GM19395 (cell line): ENCODE data around the gene ZBTB8B.
"Not testable (repeated sequence)": the region's sequence is repeated elsewhere in the genome, so short reads cannot be mapped to it uniquely, and the experiment has no call there.

ENCODE experiments used
- ATAC-seq: cut with Tn5 transposase; IDR thresholded peaks from one replicate; pipeline ENCODE4 v1.9.1; 2021; ENCODE audit warnings: mild to moderate bottlenecking, moderate library complexity; ENCODE audit not compliant: unreplicated experiment

Gene ZBTB8B

DNA sequence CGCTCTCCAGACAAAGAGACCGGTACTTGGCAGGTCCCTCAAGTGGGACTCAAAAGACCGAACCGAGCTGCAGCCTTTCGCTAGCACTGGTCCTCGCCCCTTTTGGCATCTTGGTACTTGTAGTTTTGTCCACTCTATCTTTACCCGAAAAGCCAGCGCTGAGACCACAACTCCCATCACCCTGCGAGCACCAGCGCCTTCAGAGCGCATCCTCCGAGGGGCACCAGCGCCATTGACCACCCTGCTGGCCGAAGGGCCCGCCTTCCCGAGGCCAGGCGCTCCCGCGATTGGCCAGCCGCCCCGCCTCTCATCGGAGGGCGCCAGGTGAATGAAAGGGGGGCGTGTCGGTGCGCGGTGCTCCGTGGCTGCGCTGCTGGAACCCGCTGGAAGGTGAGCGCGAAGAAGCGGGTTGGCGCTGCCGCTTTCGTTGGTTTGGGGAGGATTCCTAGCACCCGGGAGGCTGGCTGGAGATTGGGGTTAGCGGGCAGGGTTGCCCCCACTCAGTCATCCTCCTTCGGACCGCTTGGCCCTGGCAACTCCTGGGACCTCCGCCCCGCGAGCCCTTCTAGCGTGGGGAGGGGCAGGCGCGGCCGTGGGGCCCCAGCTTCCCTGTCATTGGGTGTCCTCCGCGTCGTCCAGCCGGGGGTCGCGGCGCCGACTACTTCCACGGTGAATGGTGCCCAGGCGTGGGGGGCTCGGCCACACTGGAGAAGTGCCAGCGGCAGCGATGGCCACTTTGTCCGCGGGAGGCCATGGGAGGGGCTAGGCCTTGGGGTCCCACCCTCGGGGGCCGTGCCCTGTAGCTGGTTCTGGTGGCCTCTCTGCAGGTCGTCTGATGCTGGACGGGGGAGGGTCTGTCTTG, at the start of gene ZBTB8B:
ZBTB8B (plus strand) TSS at position 357 of the 862 bp plus-strand sequence. CDS start 5,553 bp downstream, outside the sequence.
- ATAC-seq, result no peak

DNA sequence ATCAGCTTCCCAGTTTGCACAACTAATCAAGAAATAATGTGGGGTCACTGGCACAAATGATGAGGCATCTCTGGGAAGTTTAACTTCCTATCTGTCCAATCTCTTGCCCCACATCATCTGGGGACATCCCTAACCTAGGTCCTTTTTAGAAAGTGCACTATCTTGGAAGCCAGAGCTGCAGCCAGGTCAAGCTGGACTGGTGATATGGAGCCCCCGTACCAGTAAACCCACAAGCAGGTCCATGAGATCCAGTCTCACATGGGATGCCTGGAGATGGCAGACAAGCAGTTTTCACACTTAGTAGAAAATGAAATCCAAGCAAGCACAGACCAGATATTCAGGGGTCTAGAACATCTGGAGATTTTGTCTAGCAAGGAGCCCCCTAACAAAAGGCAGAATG, 43.1 kb upstream of the ZBTB8B start:
- no peak for ATAC-seq

DNA sequence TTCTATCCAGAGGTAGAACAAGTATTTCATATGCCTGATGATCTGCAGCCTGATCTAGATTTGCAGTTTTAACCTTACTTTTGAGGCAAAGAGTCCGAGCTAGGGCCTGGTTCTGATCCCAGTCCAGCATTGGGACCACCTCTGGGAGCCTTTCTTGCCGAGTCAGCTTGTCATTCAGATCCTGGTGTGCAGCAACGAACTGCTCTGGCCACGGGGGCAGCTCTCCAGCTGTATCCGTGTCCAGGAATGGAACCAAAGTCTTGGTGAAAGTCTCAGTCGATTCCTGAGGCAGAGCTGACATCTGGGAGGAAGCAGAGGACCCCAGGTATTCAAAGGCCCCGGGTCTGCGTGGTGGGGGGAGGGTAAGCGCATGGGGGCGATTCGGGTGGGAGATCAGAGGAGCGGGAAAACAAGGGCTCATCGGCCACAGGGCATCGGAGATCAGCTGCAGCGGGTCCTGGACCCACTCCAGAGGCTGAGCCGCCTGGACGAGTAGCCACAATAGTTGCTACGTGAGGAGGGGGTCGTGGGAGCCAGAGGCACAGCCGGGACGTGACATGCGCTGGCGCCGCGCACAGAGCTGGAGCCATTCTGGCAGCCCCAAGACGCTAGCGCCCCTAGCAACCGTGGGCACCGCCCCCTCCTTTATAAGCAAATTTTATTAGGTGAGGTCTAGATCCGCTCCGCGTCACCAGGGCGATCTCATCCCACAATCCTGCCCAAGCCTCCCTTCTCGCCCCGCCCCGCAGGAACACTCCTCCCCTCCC, 38.2 kb upstream of the ZBTB8B start:
- ATAC-seq, result no peak

DNA sequence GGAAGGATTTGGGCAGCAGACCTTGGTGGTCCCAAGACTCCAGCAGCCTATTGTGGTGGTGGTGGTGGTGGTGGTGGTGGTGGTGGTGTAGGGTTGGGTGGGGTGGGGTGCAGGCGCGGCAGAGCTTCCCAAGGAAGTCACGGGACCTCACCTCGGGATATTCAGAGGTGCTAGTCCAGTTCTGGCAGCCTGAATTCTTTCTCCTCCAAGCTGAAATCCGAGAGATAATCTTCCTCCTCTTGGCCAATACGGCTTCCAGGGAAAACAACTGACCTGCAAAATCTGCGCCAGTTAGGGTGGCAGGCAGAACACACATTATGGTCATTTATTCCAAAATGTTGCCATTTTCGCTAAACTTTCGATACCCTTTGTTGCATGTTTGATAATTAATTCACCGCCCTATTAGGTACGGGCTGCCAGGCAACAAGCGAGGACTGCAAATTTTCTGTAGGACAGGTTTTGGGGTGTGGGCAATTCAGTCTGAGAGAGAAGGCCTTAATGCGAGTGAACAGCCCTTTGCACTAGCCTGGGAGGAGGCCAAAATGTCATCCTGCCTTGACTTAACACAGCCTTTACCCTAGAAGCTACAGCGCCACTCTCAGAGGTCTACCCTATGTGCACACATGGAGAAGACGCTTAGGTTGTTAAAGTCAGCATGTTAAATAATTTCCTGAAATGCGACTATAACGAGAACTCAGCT, 37.5 kb upstream of the ZBTB8B start:
- no peak for ATAC-seq

DNA sequence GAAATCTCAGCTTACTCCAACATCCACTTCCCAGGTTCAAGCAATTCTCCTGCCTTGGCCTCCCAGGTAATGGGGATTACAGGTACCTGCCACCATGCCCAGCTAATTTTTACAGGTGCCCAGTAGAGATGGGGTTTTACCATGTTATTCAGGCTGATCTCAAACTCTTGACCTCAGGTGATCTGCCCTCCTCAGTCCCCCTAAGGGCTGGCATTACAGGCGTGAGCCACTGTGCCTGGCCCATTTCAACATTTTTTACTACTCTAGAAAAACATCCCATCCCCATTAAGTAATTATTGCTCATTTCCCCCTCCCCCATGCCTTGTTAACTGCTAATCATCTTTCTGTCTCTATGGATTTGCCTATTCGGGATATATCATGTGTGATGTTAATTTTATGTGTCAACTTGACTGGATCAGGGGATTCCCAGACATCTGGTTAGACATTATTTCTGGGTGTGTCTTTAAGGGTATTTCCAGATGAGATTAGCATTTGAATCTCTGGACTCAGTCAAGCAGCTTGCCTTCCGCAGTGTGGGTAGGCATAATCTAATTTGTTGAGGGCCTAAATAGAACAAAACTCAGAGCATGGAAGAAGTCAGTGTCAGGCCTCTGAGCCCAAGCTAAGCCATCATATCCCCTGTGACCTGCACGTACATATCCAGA, 33.0 kb upstream of the ZBTB8B start:
- no peak for ATAC-seq

DNA sequence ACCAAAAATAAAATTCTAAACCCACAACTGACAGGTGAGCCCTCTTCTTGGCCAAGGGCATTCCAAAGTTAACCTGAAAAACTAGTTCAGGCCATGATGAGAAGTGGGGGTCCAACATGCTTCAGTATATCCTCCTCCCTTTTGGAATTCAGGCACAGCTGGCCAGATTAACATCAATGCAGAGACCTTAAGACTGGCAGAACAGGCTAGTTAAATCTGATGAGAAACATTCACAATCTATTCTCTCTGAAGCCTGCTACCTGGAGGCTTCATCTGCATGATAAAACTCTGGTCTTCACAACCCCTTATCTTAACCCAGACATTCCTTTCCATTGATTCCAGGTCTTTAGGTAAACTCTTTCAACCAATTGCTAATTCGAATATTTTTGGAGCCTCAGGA, 26.7 kb upstream of the ZBTB8B start:
- ATAC-seq, result no peak

DNA sequence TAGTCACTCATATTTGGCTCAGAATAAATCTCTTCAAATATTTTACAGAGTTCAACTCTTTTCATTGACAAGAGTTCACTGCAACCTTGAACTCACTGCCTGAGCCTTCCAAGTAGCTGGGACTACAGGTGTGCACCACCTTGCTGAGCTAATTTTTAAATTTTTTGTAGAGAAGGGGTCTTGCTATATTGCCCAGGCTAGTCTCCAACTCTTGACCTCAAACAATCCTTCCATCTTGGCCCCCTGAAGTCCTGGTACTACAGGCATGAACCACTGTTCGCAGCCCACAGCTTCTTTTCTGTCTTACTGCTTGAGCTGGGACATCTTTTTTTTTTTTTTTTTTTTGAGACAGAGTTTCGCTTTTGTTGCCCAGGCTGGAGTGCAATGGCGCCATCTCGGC, 26.1 kb upstream of the ZBTB8B start:
- ATAC-seq, result not testable (repeated sequence)

DNA sequence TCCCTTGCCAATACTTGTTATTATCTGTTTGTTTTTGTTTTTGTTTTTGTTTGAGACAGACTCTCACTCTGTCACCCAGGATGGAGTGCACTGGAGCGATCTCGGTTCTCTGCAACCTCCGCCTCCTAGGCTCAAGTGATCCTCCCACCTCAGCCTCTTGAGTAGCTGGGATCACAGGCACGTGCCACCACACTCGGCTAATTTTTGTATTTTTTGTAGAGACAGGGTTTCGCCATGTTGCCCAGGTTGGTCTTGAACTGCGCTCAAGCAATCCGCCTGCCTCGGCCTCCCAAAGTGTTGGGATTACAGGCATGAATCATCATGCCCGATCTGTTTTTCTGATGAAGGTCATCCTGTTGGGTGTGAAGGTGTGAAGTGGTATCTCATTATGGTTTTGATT, 23.4 kb upstream of the ZBTB8B start:
- ATAC-seq, result not testable (repeated sequence)

DNA sequence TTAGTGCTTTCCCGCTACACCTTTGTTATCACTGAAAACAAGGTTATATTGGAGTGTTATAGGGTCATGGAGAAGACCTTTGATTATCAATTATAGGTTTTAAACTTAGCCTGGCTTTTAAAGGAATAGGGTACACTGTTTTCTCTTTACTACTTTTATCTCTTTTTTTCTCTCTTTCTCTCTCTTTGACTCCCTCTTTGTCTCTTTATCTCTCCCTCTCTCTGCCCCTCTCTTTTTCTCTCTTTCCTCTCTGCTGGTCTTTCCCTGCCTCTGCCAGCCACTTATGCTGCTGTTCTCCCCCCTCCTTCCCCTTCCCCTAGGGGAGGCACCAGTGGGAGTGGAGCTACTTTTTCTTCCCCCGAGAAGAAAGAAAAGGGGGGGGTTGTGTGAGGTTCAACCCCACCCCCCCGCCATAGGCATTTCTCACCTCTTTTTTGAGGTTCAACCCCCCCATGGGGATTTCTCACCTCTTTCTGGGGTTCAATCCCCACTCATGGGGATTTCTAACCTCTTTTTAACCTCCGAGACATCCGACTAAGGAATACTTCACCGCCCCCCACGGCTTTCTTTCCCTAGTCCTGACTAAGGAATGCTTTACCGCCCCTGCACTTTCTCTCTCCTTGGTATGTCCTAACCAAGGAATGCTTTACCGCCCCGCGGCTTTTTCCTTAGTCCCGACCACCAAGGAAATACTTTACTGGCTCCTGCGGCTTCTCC, 17.2 kb upstream of the ZBTB8B start:
- no peak for ATAC-seq

DNA sequence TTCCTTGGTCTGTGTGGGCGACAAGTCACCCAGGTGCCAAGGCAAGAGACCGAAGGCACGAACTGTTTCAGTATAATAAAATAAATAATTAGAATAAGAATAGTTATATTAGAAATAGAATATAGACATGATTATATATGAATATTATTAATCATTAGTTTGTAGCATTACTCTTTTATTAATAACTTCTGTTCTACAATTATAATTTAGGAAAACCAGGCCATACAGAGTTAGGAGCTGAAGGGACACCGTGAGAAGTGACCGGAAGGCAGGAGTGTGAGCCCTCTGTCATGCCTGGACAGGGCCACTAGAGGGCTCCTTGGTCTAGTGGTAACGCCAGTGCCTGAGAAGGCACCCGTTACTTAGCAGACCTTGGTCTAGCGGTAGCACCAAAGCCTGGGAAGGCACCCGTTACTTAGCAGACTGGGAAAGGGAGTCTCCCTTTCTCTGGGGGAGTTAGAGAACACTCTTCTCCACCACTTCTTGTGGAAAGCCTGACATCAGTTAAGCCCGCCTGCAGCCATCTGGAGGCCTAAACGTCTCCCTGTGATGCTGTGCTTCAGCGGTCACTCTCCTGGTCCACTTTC, 16.6 kb upstream of the ZBTB8B start:
- not testable (repeated sequence) for ATAC-seq

DNA sequence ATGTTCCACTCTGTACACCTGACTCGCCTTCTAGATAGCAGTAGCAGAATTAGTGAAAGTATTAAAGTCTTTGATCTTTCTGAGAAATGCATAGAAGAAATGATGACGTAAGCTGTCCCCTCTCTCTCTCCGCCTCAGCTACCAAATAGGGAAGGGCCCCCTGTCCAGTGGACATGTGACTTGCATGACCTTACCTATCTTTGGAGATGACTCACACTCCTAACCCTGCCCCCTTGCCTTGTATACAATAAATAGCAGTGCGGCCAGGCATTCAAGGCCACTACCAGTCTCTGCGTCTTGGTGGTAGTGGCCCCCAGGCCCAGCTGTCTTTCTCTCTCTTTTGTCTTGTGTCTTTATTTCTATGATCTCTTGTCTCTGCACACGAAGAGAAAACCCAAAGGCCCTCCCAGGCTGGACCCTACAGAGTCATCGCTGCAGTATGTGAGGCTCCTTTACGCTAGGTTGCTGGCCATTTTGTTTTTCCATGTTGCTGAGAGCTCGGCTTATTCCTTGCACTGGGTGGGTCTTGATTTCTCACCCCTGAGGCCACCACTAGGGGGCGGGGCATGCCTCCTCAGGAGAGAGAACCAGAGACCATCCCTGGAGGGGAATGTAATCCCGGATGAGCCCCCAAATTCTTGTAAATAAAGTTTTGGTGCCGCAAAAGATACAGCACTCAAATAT, 16.0 kb upstream of the ZBTB8B start:
- ATAC-seq, result no peak

DNA sequence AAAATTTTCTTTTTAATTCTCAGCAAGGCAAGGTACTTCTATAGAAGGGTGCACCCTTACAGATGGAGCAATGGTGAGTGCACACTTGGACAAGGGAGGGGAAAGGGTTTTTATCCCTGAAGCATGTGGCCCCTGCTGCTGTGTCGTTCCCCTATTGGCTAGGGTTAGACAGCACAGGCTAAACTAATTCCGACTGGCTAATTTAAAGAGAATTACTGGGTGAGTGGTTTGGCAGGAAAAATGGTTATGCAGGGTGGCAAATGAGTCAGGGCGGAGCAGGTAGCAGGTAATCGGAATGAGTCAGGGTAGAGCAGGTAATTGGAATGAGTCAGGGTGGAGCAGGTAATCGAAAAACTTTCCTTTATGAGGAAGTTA, 15.4 kb upstream of the ZBTB8B start:
- not testable (repeated sequence) for ATAC-seq

DNA sequence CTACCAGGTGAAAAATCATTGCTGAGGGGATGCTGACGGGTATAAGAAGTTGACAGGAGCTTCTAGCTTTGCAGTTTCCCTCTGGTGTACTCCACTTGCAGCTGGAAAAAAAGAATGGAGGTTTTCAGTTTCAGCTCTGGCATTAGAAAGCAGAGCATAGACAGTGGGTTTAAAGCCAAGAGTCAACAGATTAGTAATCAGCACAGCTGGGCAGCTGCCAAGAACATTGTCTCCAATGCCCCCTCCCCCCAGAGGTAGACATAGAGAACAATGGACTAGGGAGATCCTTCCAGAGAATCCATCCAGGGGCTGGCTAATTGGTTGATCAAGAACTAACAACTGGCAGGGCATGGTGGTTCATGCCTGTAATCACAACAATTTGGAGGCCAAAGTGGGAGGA, 10.1 kb upstream of the ZBTB8B start:
- no peak for ATAC-seq

DNA sequence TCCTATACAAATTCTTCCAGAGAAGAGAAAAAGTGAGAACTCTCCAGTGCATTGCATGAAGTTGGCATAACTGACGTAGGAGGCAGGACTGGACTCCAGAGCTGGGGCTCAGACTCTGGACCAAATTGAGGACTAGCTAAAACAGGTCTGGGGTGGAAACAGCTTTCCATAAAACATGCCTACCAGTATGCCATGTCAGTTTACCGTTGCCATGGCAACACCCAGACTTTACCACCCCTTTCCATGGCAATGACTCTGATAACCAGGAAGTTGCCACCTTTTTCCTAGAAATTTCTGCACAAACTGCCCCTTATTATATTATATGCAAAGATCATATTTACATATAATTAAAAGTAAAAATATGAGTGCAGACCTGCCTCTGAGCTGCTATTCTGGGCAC, 8.9 kb upstream of the ZBTB8B start:
- no peak for ATAC-seq

DNA sequence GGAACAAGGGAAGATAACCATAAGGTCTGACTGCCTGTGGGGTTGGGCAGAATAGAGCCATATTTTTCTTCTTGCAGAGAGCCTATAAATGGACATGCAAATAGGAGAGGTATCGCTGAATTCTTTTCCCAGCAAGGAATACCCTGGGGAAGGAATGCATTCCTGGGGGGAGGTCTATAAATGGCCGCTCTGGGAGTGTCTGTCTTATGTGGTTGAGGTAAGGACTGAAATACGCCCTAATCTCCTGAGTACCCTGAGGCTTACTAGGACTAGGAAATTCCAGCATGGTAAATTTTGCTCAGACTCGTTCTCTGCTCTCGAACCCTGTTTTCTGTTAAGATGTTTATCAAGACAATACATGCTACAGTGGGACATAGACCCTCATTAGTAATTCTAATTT, 6.1 kb upstream of the ZBTB8B start:
- not testable (repeated sequence) for ATAC-seq

DNA sequence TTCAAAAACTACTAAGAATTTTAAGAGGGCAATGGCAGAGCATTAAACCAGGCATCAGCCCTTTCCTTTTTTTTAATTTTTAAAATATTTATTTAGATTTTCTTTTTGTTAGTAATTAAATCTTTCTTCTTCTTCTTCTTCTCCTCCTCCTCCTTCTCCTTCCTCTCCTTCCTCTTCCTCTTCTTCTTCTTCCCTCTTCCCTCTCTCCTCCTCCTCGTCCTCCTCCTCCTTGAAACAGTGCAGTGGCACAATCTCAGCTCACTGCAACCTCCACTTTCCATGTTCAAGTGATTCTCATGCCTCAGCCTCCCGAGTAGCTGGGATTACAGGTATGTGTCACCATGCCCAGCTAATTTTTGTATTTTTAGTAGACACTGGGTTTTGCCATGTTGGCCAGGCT, 1.9 kb upstream of the ZBTB8B start:
- not testable (repeated sequence) for ATAC-seq

DNA sequence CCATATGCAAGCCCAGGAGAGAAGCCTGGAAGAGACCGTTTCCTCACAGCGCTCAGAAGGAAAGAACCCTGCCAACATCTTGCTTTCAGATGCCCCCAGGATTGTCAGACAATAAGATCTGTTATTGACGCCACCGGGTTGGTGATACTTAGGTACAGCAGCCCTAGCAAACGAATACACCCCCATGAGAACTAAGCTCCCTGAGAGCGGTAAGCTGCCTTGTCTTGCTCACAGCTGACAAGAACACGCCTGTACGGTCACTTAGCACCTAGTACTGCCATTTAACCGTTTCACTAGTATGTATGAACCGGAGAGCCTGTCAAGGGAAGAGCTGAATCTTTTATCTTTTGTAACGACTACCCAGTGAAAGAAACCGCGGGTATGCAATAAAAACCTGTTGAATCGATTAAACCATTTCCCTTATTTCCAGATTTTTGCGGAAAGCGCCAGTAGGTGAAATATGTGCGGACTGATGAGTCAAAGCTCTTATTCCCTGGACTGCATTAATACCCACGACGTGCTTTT, 619 bp upstream of the ZBTB8B start:
- ATAC-seq, result no peak

DNA sequence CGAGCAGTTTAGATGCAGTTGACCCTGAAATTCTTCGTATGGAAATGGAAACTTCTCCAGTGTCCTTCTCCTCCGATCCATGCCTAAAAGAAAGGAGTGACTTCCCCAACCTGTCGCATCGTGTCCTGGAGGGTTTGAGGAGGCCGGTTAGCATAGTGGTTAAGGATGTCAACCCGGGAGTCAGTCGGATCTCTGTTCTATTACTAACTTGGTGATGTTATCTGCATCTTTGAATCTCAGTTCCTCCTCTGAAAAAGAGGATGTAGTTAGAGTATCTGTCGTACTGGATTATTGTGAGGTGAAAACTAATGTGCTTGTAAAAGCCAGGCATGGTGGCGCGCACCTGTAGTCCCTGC, 684 bp downstream of the ZBTB8B start:
- no peak for ATAC-seq

DNA sequence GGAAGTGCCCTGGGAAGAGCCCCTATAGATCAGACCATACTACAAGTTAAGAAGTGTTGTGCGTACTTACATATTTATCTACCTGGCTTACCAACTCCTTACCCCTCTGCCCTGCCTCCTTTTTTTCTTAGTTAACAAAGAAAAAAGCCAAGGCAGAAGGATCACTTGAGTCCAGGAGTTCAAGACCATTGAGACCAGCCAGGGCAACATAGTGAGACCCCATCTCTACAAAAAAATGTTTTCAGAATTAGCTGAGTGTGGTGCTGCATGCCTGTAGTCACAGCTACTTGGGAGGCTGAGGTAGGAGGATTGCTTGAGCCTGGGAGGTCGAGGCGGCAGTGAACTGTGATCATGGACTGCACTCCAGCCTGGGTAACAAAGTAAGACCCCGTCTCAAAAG, 1.9 kb downstream of the ZBTB8B start:
- ATAC-seq, result no peak
